GM21367 (cell line): ENCODE measurements around the gene RETREG3.
"Not testable (repeated sequence)": the region's sequence is repeated elsewhere in the genome, so short reads cannot be mapped to it uniquely, and the experiment has no call there.

Experiments used
- ATAC-seq: cut with Tn5 transposase; IDR thresholded peaks from one replicate; pipeline ENCODE4 v1.9.1; 2021; ENCODE audit not compliant: unreplicated experiment

The RETREG3 gene

DNA sequence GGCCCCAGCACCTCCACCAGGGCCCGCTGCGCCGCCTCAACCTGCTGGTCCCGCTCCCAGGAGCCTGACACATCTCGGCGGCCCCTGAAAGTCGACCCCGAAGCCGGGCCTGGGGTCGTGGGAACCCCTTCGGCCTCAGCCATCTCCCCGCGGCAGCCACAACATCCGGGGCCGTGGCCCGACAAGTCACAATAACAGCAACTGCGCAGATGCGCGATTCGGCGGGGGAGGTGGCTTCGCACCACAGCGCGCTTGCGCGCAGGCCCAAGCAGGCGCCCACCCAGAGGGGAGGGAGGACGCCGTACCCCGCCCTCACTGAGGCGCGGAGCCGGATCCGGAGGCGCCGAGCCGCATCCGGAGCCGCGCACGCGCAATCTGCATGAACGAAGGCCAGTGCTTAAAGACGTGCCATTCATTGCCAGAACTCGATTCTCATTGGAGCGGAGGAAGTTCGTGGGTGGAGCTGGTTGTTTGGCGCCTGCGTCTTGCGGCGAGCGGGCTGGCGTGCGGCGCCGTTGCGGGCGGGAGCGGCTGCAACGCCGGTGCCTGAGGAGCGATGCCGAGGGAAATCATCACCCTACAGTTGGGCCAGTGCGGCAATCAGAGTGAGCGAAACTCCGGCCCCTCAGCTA, at the start of gene RETREG3, which contains the start of gene TUBG1:
RETREG3 (minus strand) TSS at position 193 of the 632 bp plus-strand sequence; CDS start at position 143, 50 bp downstream.
TUBG1 (plus strand) TSS at position 502 of the 632 bp plus-strand sequence; CDS start at position 557, 55 bp downstream.
- peak; percentile 74 for ATAC-seq

DNA sequence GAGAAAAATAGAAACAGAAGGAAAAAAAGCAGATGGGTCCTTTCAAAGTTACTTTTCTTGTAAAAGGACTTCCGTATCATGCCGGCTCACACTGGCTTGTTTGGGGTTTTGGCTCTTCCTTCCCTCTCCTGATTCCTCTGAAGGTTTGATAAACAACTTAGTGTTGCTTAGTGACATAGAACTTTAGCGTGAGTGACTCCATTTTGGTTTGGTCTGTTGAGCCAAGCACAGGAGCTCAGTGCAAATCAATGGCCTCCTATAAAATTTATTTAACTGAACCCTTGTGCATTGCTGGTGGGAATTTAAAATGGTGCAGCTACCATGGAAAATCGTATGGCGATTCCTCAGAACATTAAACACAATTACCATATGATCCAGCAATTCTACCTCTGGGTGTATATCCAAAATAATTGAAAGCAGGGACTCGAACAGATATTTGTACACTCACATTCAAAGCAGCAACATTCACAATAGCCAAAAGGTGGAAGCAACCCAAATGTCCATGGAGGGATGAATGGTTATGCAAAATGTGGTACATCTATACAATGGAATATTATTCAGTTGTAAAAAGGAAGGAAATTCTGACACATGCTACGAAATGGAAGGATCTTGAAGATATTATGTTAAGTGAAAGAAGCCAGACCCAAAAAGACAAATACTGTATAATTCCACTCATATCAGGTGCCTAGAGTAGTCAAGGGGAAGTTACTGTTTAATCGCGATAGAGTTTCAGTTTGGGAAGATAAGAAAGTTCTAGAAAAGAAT, 48.8 kb upstream of the RETREG3 start:
- ATAC-seq, result no peak

- ATAC-seq, result no peak
Observed at GRCh38 chr17:42655528-42655927, 46.4 kb upstream of the RETREG3 start.

- ATAC-seq, result no peak
Observed at GRCh38 chr17:42653179-42654124, 44.3 kb upstream of the RETREG3 start.

DNA sequence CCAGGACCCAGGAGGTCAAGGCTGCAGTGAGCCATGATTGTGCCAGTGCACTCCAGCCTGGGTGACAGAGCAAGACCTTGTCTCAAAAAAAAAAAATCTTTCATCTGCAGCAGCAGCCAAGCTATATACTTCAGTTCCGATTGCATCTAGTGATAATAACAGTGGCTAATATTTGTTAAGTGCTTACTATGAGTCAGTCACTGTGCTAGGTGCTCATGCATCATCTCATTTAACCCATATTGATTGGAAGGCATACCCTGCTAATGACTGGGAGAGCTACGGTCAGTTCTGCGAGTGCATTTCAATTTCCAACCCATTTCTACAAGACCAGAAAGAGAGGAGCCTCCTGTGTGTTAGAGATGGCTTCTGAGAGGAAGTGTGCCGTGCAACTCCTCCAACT, 42.2 kb upstream of the RETREG3 start:
- no peak for ATAC-seq

DNA sequence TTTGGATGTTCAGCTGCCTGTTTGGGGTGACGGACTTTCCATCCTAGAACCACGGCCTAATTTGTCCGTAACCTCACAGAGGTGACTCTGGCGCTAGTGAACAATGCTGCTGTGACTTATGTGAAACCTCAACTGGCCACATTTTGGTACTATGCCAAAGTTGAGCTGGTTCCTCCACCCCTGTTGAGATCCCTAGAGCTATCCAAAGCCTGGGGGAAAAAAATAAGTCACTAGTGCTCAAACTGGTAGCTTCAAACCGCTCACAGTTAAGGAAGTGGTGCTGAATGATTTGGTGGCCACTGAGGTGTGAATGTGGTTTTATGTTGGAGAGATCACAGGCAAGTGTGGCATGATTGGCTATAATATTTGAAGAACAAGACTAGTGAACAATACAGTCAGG, 38.6 kb upstream of the RETREG3 start:
- ATAC-seq, result no peak

DNA sequence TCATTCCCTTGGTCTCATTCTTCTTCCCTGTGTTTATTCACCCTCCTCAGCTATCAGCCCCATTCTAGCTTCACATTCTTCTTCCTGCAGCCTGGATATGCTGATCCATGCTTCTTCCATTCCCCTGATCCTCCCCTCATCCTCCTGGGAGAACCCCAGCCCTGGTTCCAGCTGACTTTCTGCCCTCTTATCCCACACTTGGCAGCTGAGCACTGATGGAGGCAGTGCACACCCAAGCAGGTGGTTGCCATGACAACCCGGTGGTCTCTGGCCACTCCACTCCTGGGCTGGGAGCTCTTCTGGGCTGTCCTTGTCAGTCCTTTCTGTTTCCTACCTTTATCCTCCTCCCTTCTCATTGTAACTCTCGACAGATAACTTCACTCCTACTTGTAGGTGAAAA, 33.2 kb upstream of the RETREG3 start:
- ATAC-seq, result no peak

DNA sequence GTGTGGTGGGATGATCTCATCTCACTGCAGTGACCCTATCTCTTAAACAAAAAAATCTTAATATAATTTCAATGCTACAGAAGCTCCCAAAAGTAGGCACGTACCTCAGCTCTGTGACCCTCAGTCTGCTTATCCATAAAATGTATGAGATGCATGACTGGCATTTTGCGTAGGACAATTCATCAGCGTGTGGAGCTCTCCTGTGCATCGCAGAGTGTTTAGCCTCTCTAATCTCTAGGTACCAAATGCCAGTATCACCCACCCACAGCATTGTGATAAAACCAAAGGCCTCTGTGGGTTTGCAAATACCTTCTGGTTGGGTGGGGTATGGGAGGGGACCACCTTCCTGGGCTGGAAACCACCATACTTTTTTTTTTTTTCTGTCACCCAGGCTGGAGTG, 30.9 kb upstream of the RETREG3 start:
- ATAC-seq, result no peak

GRCh38 chr17:42639525-42640113, 30.4 kb upstream of the RETREG3 start:
- no peak for ATAC-seq

DNA sequence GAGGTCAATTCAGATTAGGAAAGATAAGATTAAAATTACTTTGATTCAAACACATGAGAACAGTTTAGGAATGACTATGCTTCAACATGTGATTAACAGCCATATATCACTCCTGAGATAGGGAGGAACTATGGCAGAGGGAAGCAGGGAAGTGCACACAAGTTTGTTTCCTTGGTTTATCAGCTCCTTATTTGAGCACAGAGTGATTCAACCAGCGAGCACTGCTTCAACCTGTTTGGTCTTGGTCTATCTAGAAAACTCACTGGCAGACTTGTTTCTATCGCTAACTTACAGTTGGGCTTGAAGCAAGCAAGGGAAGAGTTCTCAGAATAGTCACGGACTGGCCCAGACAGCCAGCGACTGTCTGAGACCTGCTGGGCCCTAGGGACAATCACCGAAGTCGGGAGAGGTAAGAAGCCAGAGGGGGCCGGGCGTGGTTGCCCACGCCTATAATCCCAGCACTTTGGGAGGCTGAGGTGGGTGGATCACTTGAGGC, 23.8 kb upstream of the RETREG3 start:
- no peak for ATAC-seq

DNA sequence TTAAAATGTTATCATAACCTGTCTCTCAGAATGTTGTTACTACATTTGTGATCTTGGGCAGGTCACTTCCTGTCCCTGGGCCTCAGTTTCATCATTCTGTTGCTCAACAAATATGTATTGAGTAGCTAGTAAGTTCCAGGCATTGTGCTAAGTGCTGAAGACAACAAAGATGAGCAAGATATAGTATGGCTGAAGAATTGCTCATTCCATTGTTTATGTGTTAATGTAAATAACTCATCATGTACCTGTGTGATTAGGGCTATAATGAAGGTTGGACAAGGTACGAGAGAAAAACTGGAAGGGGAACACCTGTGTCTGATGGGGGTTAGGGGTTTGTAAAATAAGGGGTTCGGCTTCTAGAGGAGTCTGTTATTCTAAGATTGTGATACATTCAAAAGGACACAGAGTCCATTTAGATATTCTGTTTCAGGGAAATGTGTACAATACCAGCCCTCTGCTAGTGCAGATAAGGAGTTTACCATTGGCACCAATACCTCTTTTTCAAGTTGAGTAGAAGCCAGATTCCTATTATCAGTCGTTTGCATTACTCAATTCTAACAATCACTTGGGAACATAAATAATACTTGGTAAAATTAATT, 20.3 kb upstream of the RETREG3 start:
- ATAC-seq, result no peak

DNA sequence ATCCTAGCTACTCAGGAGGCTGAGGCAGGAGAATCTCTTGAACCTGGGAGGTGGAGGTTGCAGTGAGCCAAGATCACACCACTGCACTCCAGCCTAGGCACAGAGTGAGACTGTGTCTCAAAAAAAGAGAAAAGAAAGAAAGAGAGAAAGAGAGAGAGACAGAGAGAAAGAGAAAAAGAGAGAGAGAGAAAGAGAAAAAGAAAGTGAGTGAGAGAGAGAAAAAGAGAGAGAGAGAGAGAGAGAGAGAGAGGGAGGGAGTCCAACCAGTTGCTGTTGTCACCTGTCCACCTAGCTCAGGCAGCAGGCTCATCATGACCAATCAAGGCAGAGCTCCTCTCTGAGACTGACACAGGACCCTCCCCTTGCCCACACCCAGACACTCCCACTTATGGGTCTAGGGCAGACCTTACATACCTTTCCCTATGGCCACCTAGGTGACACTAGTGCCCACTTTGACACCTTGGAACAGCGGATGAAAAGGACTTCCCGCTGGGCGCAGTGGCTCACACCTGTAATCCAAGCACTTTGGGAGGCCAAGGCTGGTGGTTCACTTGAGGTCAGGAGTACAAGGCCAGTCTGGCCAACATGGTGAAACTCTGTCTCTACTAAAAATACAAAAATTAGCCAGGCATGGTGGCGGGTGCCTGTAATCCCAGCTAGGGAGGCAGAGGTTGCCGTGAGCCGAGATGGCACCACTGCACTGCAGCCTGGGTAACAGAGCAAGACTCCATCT, 18.0 kb upstream of the RETREG3 start:
- not testable (repeated sequence) for ATAC-seq

- no peak for ATAC-seq
Observed at GRCh38 chr17:42623732-42624596, 14.8 kb upstream of the RETREG3 start.

GRCh38 chr17:42623271-42623670, 14.1 kb upstream of the RETREG3 start:
- ATAC-seq, result no peak

DNA sequence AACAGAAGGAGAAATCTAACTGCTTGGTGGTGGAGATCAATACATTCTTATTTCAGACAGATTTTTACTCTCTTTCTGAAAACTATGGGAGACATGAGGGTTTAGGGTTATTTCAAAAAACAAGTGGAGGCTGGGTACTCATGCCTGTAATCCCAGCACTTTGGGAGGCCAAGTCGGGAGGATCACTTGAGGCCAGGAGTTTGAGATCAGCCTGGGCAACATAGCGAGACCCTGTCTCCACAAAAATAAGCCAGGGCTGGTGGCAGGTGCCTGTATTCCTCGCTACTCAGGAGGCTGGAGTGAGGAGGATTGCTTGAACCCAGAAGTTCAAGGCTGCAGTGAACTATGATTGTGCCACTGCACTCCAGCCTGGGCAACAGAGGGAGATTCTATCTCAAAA, 12.8 kb upstream of the RETREG3 start:
- ATAC-seq, result not testable (repeated sequence)

GRCh38 chr17:42618442-42619150, 9.4 kb upstream of the RETREG3 start:
- ATAC-seq, result peak; percentile 62

DNA sequence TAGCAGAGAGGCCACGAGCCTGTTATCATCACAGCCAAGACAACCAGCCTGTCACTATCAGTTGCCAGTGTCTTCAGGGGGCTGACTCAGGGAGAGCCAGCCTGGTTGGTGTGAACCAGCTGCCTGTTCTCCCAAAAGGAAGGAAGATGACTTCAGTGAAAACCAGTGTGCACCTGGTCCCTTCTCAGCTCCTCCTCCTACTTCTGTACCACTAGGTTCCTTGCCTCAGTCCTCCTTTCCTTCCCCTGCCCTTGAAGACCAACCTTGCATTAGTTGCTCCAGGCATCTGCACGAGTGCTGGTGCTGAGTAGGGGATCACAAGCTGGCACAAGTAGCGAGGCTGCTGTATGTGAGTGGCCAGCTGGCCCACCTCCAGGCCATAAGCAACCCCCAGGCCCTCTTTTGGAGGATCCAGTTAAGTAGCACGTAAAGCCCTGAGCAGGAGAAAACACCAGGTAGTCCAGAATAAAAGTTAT, 8.8 kb upstream of the RETREG3 start:
- ATAC-seq, result no peak

DNA sequence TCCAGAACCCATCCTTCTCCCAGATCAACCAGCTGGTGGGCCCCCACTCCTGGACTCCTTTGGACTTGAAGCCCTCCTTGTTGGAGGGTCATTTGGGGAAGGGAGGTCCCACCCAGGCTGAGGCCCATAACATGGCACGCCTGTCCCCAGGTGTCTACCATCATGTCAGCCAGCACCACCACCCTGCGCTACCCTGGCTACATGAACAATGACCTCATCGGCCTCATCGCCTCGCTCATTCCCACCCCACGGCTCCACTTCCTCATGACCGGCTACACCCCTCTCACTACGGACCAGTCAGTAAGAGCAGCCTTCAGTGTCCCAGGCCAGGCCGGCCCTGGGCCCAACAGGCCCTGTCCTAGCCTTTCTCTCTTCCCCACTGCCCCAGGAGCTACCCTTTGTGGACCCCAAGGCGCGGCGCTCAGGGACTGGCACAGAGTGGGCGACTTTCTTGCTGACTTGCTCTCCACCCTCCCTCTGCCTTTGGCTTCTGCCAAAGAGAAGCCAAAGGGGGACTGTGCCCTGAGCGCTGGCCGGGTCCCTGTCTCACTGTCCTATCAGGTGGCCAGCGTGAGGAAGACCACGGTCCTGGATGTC, 4.6 kb upstream of the RETREG3 start:
- no peak for ATAC-seq
